Measurements from ENCODE around the gene THAP3.

The THAP3 gene

DNA sequence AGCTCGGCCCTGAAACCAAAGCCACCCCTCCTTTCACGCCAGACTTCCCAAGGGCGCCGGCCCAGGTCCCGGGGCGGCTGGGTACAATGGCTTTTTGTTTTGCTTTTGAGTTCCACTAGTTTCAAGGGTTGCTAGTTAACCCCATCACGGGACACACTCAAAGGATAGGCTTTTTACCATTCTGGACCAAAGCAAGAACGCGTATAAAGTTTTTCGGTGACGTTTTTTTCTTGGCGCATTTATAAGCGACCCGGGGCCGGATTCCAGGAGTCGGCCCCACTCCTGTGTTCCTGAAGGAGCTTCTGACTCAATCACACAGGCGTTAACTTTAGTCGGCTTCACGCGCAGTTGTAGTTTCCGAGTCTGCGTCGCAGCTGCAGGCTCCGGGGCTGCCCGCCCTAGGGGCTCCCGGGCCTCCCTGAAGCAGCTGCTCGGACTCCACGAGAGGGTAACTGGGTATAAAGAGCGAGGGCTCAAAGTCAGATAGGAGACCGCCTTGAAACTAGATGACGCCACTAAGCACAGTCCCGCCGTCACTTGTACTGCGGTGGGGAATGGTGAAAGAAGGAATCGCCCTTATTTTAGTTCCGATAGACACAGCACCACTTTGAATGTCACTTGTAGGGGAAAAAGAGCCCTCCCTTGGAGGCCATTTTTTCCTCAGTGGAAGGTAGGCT, 21.3 kb upstream of the THAP3 start:
- Histone ChIP-seq H3K4me1 (ENCODE audit: insufficient read depth, low read length) (peaks cover 48% of the 10 kb centered on the region), H3K79me2 (ENCODE audit: insufficient read depth, low read length) (peaks cover 33% of the 10 kb centered on the region), H3K27ac (ENCODE audit: low read length) (no peak overlapping the region; the same call in 1 of the 2 replicates), H3K36me3 (ENCODE audit: insufficient read depth, low read length) (peaks cover 12% of the 10 kb centered on the region), H2AFZ (ENCODE audit: low read depth, low read length) (peak overlapping the region; percentile 76), H4K20me1 (ENCODE audit: insufficient read depth, low read length) (peaks cover 27% of the 10 kb centered on the region), H3K9ac (ENCODE audit: low read depth, low read length) (peak overlapping the region; percentile 68), H3K4me2 (ENCODE audit: insufficient read depth, low read length) (peak overlapping the region; percentile 89), H3K27me3 (ENCODE audit: insufficient read depth, low read length, poor library complexity) (no peaks in the 10 kb centered on the region), H3K9me3 (ENCODE audit: insufficient read depth, low read length, severe bottlenecking) (no peaks in the 10 kb centered on the region), H3K4me3 (ENCODE audit: low read depth in 1 of 2, low read length in 2 of 2) (peak overlapping the region; percentile 52 to 84; a peak in 3 of 4 replicates)
- no peak for TF ChIP-seq EZH2 (IDR thresholded peaks at IDR 0.05; ENCODE audit: borderline replicate concordance, low read depth, low read length, severe bottlenecking)
- TF ChIP-seq, protein P1, sequence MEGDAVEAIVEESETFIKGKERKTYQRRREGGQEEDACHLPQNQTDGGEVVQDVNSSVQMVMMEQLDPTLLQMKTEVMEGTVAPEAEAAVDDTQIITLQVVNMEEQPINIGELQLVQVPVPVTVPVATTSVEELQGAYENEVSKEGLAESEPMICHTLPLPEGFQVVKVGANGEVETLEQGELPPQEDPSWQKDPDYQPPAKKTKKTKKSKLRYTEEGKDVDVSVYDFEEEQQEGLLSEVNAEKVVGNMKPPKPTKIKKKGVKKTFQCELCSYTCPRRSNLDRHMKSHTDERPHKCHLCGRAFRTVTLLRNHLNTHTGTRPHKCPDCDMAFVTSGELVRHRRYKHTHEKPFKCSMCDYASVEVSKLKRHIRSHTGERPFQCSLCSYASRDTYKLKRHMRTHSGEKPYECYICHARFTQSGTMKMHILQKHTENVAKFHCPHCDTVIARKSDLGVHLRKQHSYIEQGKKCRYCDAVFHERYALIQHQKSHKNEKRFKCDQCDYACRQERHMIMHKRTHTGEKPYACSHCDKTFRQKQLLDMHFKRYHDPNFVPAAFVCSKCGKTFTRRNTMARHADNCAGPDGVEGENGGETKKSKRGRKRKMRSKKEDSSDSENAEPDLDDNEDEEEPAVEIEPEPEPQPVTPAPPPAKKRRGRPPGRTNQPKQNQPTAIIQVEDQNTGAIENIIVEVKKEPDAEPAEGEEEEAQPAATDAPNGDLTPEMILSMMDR (IDR thresholded peaks at IDR 0.05; ENCODE audit: borderline replicate concordance, extremely low read depth, low read length, poor library complexity, severe bottlenecking), result no peak
- DNase-seq (peak; percentile 32), ATAC-seq (ENCODE audit: insufficient read depth, low read depth) (peak; percentile 1; the same call in 1 of the 3 replicates)

DNA sequence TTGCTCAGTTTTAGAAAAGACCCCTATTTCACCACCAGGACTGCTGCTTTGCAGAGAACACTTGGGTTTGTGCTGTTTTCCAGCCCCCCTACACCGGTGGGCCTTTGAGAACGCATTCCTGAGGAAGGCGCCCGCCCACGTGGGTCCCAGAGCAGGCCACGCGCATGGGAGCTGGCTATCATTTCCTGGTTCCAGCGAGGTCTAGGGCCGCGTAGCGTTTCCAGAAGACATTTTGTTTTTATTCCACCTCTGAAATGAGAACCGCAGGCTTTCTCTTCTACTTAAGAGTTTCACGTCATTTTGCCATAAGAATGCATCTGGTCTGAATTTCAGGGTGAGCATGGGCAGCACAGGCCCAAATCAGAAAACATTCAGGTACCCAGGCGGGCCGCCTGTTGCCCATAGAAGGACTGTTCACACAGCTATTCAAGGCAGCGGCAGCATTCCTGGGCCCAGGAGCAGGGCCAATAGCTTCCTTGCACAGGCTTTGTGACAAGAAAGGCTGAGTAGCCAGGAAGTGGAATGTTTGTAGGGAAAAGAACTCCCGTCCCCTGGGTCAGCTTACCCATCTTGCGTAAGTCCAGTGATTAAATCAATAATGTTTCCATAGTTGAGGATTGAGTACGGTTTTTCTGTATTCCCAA, 20.6 kb upstream of the THAP3 start:
- Histone ChIP-seq H3K27me3 (ENCODE audit: insufficient read depth, low read length, poor library complexity) (no peaks in the 10 kb centered on the region), H3K9me3 (ENCODE audit: insufficient read depth, low read length, severe bottlenecking) (no peaks in the 10 kb centered on the region)
- ATAC-seq (ENCODE audit: insufficient read depth, low read depth), result no peak

DNA sequence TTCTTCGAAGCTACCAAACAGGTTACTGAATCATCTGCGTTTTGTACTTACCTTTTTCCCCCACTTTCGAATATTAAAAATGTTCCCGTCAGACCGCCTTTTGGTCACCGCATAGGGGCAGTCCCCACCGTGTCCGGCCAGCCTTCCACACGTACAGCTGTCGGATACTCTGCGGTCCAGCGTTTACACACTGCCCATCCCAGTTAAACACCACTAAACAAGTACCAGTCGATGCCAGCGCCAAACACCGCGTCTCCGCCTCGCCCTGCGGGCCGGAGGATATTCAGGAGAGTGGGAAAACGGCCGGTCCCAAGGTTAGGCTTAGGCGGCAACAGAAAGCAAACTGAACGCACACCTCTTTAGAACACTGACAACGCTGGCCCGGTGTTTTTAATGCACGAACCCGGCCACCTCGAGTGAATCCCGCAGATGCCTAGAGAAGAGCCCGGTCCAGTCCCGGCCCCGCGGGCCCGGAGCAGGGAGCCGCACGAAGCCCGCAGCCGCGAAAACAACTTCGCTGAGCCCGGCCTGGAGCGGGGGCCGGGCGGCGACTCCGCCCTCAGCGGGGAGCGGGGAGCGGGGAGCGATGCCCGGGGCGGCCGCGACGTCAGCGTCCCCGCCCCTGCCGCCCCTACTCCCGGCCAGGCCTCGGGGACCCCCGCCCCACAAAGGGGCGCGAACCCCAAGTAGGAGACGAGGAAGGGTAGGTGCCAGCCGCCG, 11.9 kb upstream of the THAP3 start:
- peak overlapping the region; percentile 80 for H2AFZ ChIP-seq (ENCODE audit: low read depth, low read length)
- H3K9me3 ChIP-seq (ENCODE audit: insufficient read depth, low read length, severe bottlenecking), result no peaks in the 10 kb centered on the region
- peaks cover 13% of the 10 kb centered on the region for H3K36me3 ChIP-seq (ENCODE audit: insufficient read depth, low read length)
- peaks cover 28% of the 10 kb centered on the region for H3K4me1 ChIP-seq (ENCODE audit: insufficient read depth, low read length)
- peak overlapping the region; percentile 100 for H3K4me2 ChIP-seq (ENCODE audit: insufficient read depth, low read length)
- DNase-seq, result no peak
- peak overlapping the region; percentile 63 to 76 for H3K4me3 ChIP-seq (ENCODE audit: low read depth in 1 of 2, low read length in 2 of 2)
- no peak for TF ChIP-seq EZH2 (IDR thresholded peaks at IDR 0.05; ENCODE audit: borderline replicate concordance, low read depth, low read length, severe bottlenecking)
- TF ChIP-seq, protein P1 (IDR thresholded peaks at IDR 0.05; ENCODE audit: borderline replicate concordance, extremely low read depth, low read length, poor library complexity, severe bottlenecking), result no peak
- ATAC-seq (ENCODE audit: insufficient read depth, low read depth), result peak; percentile 33
- H3K27me3 ChIP-seq (ENCODE audit: insufficient read depth, low read length, poor library complexity), result no peaks in the 10 kb centered on the region
- H3K79me2 ChIP-seq (ENCODE audit: insufficient read depth, low read length), result peaks cover 39% of the 10 kb centered on the region
- H3K27ac ChIP-seq (ENCODE audit: low read length), result peak overlapping the region; percentile 50
- peaks cover 23% of the 10 kb centered on the region for H4K20me1 ChIP-seq (ENCODE audit: insufficient read depth, low read length)
- peak overlapping the region; percentile 67 for H3K9ac ChIP-seq (ENCODE audit: low read depth, low read length)

More for the DNA sequence above, 20.6 kb upstream of the THAP3 start:
- TF ChIP-seq, protein P1 (IDR thresholded peaks at IDR 0.05; ENCODE audit: borderline replicate concordance, extremely low read depth, low read length, poor library complexity, severe bottlenecking), result no peak
- no peak for TF ChIP-seq EZH2 (IDR thresholded peaks at IDR 0.05; ENCODE audit: borderline replicate concordance, low read depth, low read length, severe bottlenecking)
- no peak overlapping the region for H3K27ac ChIP-seq (ENCODE audit: low read length)
- peaks cover 44% of the 10 kb centered on the region for H3K4me1 ChIP-seq (ENCODE audit: insufficient read depth, low read length)
- DNase-seq, result no peak
- no peak overlapping the region for H3K4me3 ChIP-seq (ENCODE audit: low read depth in 1 of 2, low read length in 2 of 2)
- H3K9ac ChIP-seq (ENCODE audit: low read depth, low read length), result no peak overlapping the region
- peaks cover 30% of the 10 kb centered on the region for H3K79me2 ChIP-seq (ENCODE audit: insufficient read depth, low read length)
- H2AFZ ChIP-seq (ENCODE audit: low read depth, low read length), result 0 out of 2 replicates have a peak overlapping the region, but pooled peaks have one; percentile 35
- H4K20me1 ChIP-seq (ENCODE audit: insufficient read depth, low read length), result peaks cover 24% of the 10 kb centered on the region
- H3K36me3 ChIP-seq (ENCODE audit: insufficient read depth, low read length), result peaks cover 6% of the 10 kb centered on the region
- H3K4me2 ChIP-seq (ENCODE audit: insufficient read depth, low read length), result peak overlapping the region; percentile 89

Measured in DND-41 (cell line).